Measurements from ENCODE around the gene OR52D1.
A peak's percentile ranks its signal among the peaks of the same experiment; 100 is the strongest.

Gene OR52D1

GRCh38 chr11:5460983-5461621, 27.4 kb upstream of the OR52D1 start:
- Histone ChIP-seq H3K27me3 (replicated peaks; ENCODE audit: control insufficient read depth, insufficient read depth, low read length) (no peaks in the 10 kb centered on the region), H3K4me3 (replicated peaks; ENCODE audit: low read depth, low read length) (no peak overlapping the region), H3K36me3 (ENCODE audit: control insufficient read depth, insufficient read depth, low read length) (no peaks in the 10 kb centered on the region)
- TF ChIP-seq CTCF (IDR thresholded peaks at IDR 0.05; ENCODE audit: insufficient read depth, low read length, poor library complexity, severe bottlenecking): no peak
- no peak for DNase-seq (ENCODE audit: extremely low read depth, insufficient read length)

- Histone ChIP-seq H3K36me3 (ENCODE audit: control insufficient read depth, insufficient read depth, low read length) (no peaks in the 10 kb centered on the region), H3K4me3 (replicated peaks; ENCODE audit: low read depth, low read length) (no peak overlapping the region), H3K27me3 (replicated peaks; ENCODE audit: control insufficient read depth, insufficient read depth, low read length) (no peaks in the 10 kb centered on the region; the same call in 1 of the 2 replicates)
- DNase-seq (ENCODE audit: extremely low read depth, insufficient read length): no peak
- no peak for TF ChIP-seq CTCF (IDR thresholded peaks at IDR 0.05; ENCODE audit: insufficient read depth, low read length, poor library complexity, severe bottlenecking)
These were observed 21.0 kb upstream of the OR52D1 start for GRCh38 chr11:5467527-5467926.

DNA sequence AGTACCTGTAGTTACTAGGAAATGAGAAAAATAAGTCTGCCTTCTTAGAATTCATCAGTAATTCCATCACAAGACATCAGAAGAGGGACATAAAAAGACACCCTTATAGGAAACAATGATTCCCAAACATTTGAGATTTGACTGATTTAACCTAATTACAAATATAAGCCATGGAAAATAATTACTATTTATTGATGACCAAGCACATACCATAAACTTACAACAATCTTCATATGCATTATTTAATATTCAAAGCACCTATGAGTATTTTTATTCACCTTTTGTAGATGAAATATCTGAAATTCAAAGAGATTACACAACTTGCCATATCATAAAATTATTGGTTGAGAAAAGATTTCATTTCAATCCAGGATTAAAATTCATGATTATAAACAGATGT, 14.6 kb upstream of the OR52D1 start:
- no peaks in the 10 kb centered on the region for H3K27me3 ChIP-seq (replicated peaks; ENCODE audit: control insufficient read depth, insufficient read depth, low read length)
- no peak overlapping the region for H3K4me3 ChIP-seq (replicated peaks; ENCODE audit: low read depth, low read length)
- DNase-seq (ENCODE audit: extremely low read depth, insufficient read length): no peak
- no peak for TF ChIP-seq CTCF (IDR thresholded peaks at IDR 0.05; ENCODE audit: insufficient read depth, low read length, poor library complexity, severe bottlenecking)
- H3K36me3 ChIP-seq (ENCODE audit: control insufficient read depth, insufficient read depth, low read length): no peaks in the 10 kb centered on the region

GRCh38 chr11:5476186-5476819, 12.2 kb upstream of the OR52D1 start:
- H3K36me3 ChIP-seq (ENCODE audit: control insufficient read depth, insufficient read depth, low read length): no peaks in the 10 kb centered on the region
- TF ChIP-seq CTCF (IDR thresholded peaks at IDR 0.05; ENCODE audit: insufficient read depth, low read length, poor library complexity, severe bottlenecking): peak; percentile 76
- H3K4me3 ChIP-seq (replicated peaks; ENCODE audit: low read depth, low read length): no peak overlapping the region
- H3K27me3 ChIP-seq (replicated peaks; ENCODE audit: control insufficient read depth, insufficient read depth, low read length): no peaks in the 10 kb centered on the region
- DNase-seq (ENCODE audit: extremely low read depth, insufficient read length): peak; percentile 3

DNA sequence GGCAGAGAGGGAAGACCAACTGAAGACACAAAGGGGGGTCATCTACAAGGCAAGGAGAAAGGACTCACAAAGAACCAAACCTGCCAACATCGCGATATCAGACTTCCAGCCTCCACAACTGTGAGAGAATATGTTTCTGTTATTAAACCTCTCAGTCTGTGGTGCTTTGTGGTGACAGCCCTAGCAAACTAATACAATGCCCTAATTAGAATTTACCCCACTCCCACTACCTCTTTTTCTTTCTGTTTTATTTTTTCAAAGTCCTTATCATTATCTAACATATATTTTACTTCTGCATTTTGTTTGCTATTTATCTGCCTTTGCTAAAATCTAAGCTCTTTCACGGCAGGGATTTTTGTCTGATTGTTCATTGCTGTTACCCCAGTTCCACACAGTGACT, 2.5 kb upstream of the OR52D1 start:
- no peak for TF ChIP-seq CTCF (IDR thresholded peaks at IDR 0.05; ENCODE audit: insufficient read depth, low read length, poor library complexity, severe bottlenecking)
- no peak for DNase-seq (ENCODE audit: extremely low read depth, insufficient read length)

More for the DNA sequence above, 2.5 kb upstream of the OR52D1 start:
- Histone ChIP-seq H3K36me3 (ENCODE audit: control insufficient read depth, insufficient read depth, low read length) (no peaks in the 10 kb centered on the region), H3K27me3 (replicated peaks; ENCODE audit: control insufficient read depth, insufficient read depth, low read length) (no peaks in the 10 kb centered on the region; the same call in 1 of the 2 replicates), H3K4me3 (replicated peaks; ENCODE audit: low read depth, low read length) (no peak overlapping the region)
